Coronary artery (tissue), 2 donors: Measurements from ENCODE around the gene ZNF217.
"Not testable (repeated sequence)": the region's sequence is repeated elsewhere in the genome, so short reads cannot be mapped to it uniquely, and the experiment has no call there.

ENCODE experiments used
- DNase-seq: peaks from one replicate; pipeline ENCODE4 v3.0.0-alpha.2; 2017; ENCODE audit warnings: low spot score
- H3K27ac ChIP-seq, 2 donors: fragments of 200-600 bp; sonication (generic); one replicate each; pipeline ENCODE4 v1.5.1; 2016 to 2019
- H3K4me3 ChIP-seq: fragments of 200-600 bp; sonication (generic); 2 replicates; pipeline ENCODE4 v1.5.1; 2016; ENCODE audit warnings: mild to moderate bottlenecking, moderate library complexity
- CTCF ChIP-seq: fragments of 200-600 bp; sonication (generic); IDR thresholded peaks from one replicate; pipeline ENCODE4 v1.5.1; 2019; ENCODE audit warnings: antibody characterized with exemption

Gene ZNF217

GRCh38 chr20:53547664-53548239, 45.9 kb downstream of the ZNF217 start:
- no peak for DNase-seq
- Histone ChIP-seq H3K4me3 (no peak overlapping the region), H3K27ac (no peak overlapping the region)
- TF ChIP-seq CTCF: peak; percentile 29

DNA sequence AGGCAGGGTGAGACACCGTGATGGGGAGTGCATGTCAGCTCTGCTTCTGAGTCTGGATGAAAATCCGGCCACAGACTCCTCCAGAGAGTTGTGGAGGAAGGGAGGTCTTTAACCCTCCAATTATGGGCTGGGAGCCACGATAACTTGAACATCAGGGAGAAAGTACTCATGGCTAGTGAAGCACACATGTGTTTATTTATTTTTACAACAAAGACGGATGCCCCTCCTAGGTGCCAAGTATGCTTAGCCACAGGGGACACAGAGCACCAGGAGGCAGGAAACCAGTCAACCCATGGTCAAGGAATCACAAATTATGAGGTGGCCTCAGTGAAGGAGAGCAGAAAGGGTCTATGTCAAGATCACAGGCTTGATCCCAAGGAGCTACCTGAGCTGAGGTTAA, 54.1 kb downstream of the ZNF217 start:
- Histone ChIP-seq H3K27ac (no peak overlapping the region), H3K4me3 (no peak overlapping the region)
- no peak for DNase-seq
- TF ChIP-seq CTCF: no peak

DNA sequence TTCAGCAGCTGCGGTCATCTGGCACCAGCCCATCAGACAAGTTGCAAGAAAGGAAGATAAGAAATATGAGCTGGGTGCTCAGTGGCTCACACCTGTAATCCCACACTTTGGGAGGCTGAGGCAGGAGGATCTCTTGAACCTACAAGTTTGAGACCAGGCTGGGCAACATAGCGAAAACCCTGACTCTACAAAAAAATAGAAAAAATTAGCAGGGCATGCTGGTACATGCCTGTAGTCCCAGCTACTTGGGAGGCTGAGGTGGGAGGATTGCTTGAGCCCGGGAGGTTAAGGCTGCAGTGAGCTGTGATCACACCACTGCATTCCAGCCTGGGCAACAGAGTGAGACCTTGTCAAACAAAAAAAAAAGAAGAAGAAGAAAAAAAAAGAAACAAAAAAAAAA, 57.3 kb downstream of the ZNF217 start:
- H3K27ac ChIP-seq, H3K4me3 ChIP-seq, DNase-seq: not testable (repeated sequence)

DNA sequence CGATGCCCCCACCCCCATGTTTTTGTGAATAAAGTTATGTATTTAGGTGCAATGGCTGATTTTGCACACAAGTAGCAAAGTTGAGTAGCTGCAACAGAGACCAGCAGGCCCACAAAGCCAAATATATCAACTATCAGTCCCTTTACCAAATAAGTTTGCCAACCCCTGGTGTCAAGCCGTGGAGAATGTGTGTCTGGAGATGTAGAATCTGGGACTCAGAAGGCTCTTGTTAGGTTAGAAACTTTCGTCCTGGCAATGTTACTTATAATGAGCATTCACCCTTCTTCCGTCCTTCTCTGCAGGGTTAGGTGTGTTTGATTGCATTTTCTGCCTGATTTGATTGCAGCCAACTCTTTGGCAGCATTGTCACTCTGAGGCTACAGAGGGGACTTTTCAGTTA, 57.8 kb downstream of the ZNF217 start:
- H3K4me3 ChIP-seq: no peak overlapping the region
- TF ChIP-seq CTCF: no peak
- DNase-seq: no peak
- H3K27ac ChIP-seq: no peak overlapping the region

GRCh38 chr20:53534037-53534436, 59.6 kb downstream of the ZNF217 start:
- TF ChIP-seq CTCF: no peak
- Histone ChIP-seq H3K4me3 (no peak overlapping the region), H3K27ac (no peak overlapping the region)
- no peak for DNase-seq

- Histone ChIP-seq H3K27ac (no peak overlapping the region), H3K4me3 (no peak overlapping the region)
- no peak for TF ChIP-seq CTCF
- no peak for DNase-seq
Measured at GRCh38 chr20:53533500-53533899, 60.1 kb downstream of the ZNF217 start.

- not testable (repeated sequence) for H3K27ac ChIP-seq, DNase-seq, H3K4me3 ChIP-seq
Measured at GRCh38 chr20:53532654-53533312, 60.9 kb downstream of the ZNF217 start.

DNA sequence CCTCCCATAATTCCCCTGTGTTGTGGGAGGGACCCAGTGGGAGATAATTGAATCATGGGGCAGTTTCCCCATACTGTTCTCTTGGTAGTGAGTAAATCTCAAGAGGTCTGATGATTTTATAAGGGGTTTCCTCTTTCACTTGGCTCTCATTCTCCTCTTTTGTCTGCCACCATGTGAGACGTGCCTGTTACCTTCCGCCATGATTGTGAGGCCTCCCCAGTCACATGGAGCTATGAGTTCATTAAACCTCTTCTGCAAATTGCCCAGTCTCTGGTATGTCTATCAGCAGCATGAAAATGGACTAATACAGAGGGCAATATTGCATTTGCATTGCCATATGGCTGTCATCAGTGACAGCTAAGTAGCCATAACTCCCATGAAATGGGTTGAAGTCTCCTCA, 63.2 kb downstream of the ZNF217 start:
- H3K27ac ChIP-seq: no peak overlapping the region
- H3K4me3 ChIP-seq: no peak overlapping the region
- DNase-seq: no peak
- TF ChIP-seq CTCF: no peak
